CD4-positive, alpha-beta T cell (primary cell): Measurements from ENCODE around the gene HSPBAP1. TPM values are rescaled to one million over a fixed set of nuclear protein-coding genes. Genes with fewer than 3 reads are reported as not detected.
"Not testable (repeated sequence)": the region's sequence is repeated elsewhere in the genome, so short reads cannot be mapped to it uniquely, and the experiment has no call there.

Experiments
- ATAC-seq: fragments of 200-7000 bp; cut with Tn5 transposase; one replicate; pipeline ENCODE4 v1.10.0; 2022; ENCODE audit warnings: mild to moderate bottlenecking; ENCODE audit not compliant: poor library complexity
- CTCF ChIA-PET: fragments of 350-600 bp; sonication (Branson Sonifier 250); formaldehyde crosslinking; loops from one replicate; lab custom pipeline; 2021; ENCODE audit warnings: antibody characterized with exemption, inconsistent platforms; lab: Charles Lee
- POLR2A ChIA-PET: fragments of 350-600 bp; sonication (Branson Sonifier 250); formaldehyde crosslinking; loops from one replicate; lab custom pipeline; 2021; ENCODE audit warnings: antibody characterized with exemption, inconsistent platforms; lab: Charles Lee
- DNase-seq, 14 experiments: peaks; one replicate each; pipeline ENCODE4 v3.0.0-alpha.2; 2013 to 2020; ENCODE audit warnings: mixed read lengths in 2 of 14
- H3K27ac ChIP-seq, 2 donors: one replicate each; pipeline versions ENCODE4 v1.5.1 to v1.7.0; 2013; ENCODE audit warnings: low read length in 2 of 2, low read depth in 1 of 2, mild to moderate bottlenecking in 1 of 2
- H3K27me3 ChIP-seq, 2 experiments: 1 replicate in 1 of 2; 2 replicates in 1 of 2; pipeline versions ENCODE4 v1.6.1 to v1.7.0; 2013; ENCODE audit warnings: low read length in 2 of 2, control low read depth in 1 of 2, mild to moderate bottlenecking in 1 of 2, moderate library complexity in 1 of 2; ENCODE audit not compliant: insufficient read depth in 2 of 2, control insufficient read depth in 1 of 2
- H3K36me3 ChIP-seq: one replicate; pipeline ENCODE4 v1.6.1; 2013; ENCODE audit warnings: low read length, control low read depth; ENCODE audit not compliant: insufficient read depth
- H3K4me1 ChIP-seq: one replicate; pipeline ENCODE4 v1.6.1; 2013; ENCODE audit warnings: low read length, control low read depth; ENCODE audit not compliant: insufficient read depth
- H3K4me3 ChIP-seq: one replicate; pipeline ENCODE4 v1.5.1; 2013; ENCODE audit warnings: mild to moderate bottlenecking, low read length, moderate library complexity
- H3K9me3 ChIP-seq, 2 experiments: 1 replicate in 1 of 2; 2 replicates in 1 of 2; pipeline versions ENCODE4 v1.6.1 to v1.7.0; 2013; ENCODE audit warnings: low read length in 2 of 2, mild to moderate bottlenecking in 2 of 2, control low read depth in 1 of 2, moderate library complexity in 1 of 2; ENCODE audit not compliant: control insufficient read depth in 1 of 2, insufficient read depth in 1 of 2
- H3K27ac Mint-ChIP-seq: one replicate; pipeline ENCODE4 v1.8.0; 2020; ENCODE audit warnings: mixed read lengths
- H3K27me3 Mint-ChIP-seq: one replicate; pipeline ENCODE4 v1.8.0; 2021; ENCODE audit warnings: mixed read lengths
- H3K36me3 Mint-ChIP-seq: one replicate; pipeline ENCODE4 v1.8.0; 2021; ENCODE audit warnings: low read depth, mixed read lengths
- H3K4me1 Mint-ChIP-seq: one replicate; pipeline ENCODE4 v1.8.0; 2021; ENCODE audit warnings: low read depth, mixed read lengths
- H3K4me3 Mint-ChIP-seq: one replicate; pipeline ENCODE4 v1.8.0; 2020; ENCODE audit warnings: mild to moderate bottlenecking, mixed read lengths
- H3K9me3 Mint-ChIP-seq: one replicate; pipeline ENCODE4 v1.8.0; 2020; ENCODE audit warnings: mixed read lengths
- intact Hi-C, 2 experiments: fragments of 100-400 bp; cut with DNase I in 1 of 2; cut with micrococcal nuclease in 1 of 2; formaldehyde crosslinking; loops; one replicate each; pipeline versions ENCODE4 v1.15.1 to v1.9.0; 2023 to 2025; cut with DNase I, micrococcal nuclease
- total RNA-seq, 174 experiments: library from RNA in 2 of 174; stranded (reverse) in 2 of 174; gene quantifications; one replicate each; pipeline ENCODE4 v1.2.3 and lab custom pipeline; 2021 to 2026
- TF ChIP-seq, protein P1 (sequence below): fragments of 200-600 bp; IDR thresholded peaks from one replicate; pipeline ENCODE4 v1.8.0; 2022; ENCODE audit warnings: antibody characterized with exemption, mild to moderate bottlenecking

The HSPBAP1 gene
- total RNA-seq, 2 experiments from 2014 or later: 9.3 to 11.0 TPM

DNA sequence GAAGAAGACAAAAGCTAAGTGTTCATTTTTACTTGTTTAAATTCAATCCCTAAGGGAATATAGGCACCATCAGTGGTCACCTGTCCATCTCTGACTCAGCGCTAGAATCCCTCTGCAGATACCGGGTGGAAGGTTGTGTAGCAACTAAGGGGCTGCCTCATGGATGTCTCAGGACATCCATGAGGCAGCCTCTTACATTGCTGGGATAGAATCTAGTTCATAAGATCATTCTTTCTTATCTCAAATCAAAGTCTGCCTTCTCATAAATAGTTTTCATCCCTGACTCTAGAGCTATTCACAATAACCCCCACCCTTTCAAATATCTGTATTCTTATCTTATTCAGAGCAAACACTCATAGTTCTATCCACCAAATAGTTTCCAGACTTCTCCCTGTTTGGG is 38.1 kb downstream of the HSPBAP1 start:
- peaks cover 83% of the 10 kb centered on the region for H3K36me3 Mint-ChIP-seq
- no peak overlapping the region for H3K27ac Mint-ChIP-seq
- ATAC-seq: no peak
- no peak overlapping the region for H3K27ac ChIP-seq
- no peak overlapping the region for H3K4me3 Mint-ChIP-seq
- no peak overlapping the region for H3K4me3 ChIP-seq
- DNase-seq: no peak
- POLR2A ChIA-PET: no interaction called here
- H3K36me3 ChIP-seq: peaks cover 52% of the 10 kb centered on the region
- no peaks in the 10 kb centered on the region for H3K9me3 Mint-ChIP-seq
- CTCF ChIA-PET: interaction anchor here (0.7 to 1.2 kb wide), 5 partner anchors 11 to 482 kb away, joined by 3 to 4 read pairs (median 4); partner anchors contain the start of gene HSPBAP1
- TF ChIP-seq, protein P1, sequence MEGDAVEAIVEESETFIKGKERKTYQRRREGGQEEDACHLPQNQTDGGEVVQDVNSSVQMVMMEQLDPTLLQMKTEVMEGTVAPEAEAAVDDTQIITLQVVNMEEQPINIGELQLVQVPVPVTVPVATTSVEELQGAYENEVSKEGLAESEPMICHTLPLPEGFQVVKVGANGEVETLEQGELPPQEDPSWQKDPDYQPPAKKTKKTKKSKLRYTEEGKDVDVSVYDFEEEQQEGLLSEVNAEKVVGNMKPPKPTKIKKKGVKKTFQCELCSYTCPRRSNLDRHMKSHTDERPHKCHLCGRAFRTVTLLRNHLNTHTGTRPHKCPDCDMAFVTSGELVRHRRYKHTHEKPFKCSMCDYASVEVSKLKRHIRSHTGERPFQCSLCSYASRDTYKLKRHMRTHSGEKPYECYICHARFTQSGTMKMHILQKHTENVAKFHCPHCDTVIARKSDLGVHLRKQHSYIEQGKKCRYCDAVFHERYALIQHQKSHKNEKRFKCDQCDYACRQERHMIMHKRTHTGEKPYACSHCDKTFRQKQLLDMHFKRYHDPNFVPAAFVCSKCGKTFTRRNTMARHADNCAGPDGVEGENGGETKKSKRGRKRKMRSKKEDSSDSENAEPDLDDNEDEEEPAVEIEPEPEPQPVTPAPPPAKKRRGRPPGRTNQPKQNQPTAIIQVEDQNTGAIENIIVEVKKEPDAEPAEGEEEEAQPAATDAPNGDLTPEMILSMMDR: no peak
- H3K27me3 Mint-ChIP-seq: no peaks in the 10 kb centered on the region
- H3K4me1 Mint-ChIP-seq: no peaks in the 10 kb centered on the region
- H3K9me3 ChIP-seq: no peaks in the 10 kb centered on the region
- intact Hi-C loops: loop anchor here (2.0 to 10.0 kb wide), 2 partner anchors 269 to 273 kb away; partner anchors contain the start of gene SEMA5B (in 1 of the 2)
- no peaks in the 10 kb centered on the region for H3K4me1 ChIP-seq
- H3K27me3 ChIP-seq: no peaks in the 10 kb centered on the region

DNA sequence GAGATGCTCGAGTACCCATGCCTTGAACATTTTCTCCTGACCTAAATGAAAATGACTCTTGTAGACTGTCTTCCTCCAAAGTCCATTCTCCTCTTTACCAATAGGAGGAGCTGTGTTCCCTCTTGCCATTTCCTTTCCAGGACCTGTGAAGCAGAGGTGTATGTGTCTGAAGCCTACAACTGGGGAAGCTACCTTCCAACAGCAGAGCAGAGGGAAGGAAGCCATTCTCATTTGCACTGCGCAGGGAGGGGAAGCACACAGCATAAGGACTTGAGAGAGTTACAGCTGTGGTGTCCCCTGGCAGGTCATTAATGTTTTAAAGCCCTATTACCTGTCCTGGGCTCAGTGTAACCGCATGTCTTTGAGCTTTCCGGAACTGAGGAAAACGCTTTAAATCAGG is 38.7 kb downstream of the HSPBAP1 start:
- no peaks in the 10 kb centered on the region for H3K27me3 Mint-ChIP-seq
- no peaks in the 10 kb centered on the region for H3K4me1 ChIP-seq
- ATAC-seq (peak; percentile 70), DNase-seq (peak in 6 of 14 experiments; percentile 2 to 67 (median 34))
- no peak overlapping the region for H3K4me3 Mint-ChIP-seq
- ChIA-PET CTCF (interaction anchor here (0.6 to 1.2 kb wide), 5 partner anchors 11 to 1216 kb away, joined by 3 to 4 read pairs (median 4); partner anchors contain the start of gene HSPBAP1), POLR2A (no interaction called here)
- H3K27me3 ChIP-seq: no peaks in the 10 kb centered on the region
- intact Hi-C loops: loop anchor here (2.0 to 10.0 kb wide), 2 partner anchors 270 to 274 kb away; partner anchors contain the start of gene SEMA5B (in 1 of the 2)
- peaks cover 49% of the 10 kb centered on the region for H3K36me3 ChIP-seq
- H3K4me3 ChIP-seq: no peak overlapping the region
- H3K9me3 ChIP-seq: no peaks in the 10 kb centered on the region
- peaks cover 84% of the 10 kb centered on the region for H3K36me3 Mint-ChIP-seq
- no peak overlapping the region for H3K27ac Mint-ChIP-seq
- no peak overlapping the region for H3K27ac ChIP-seq
- TF ChIP-seq, protein P1: peak; percentile 74
- H3K9me3 Mint-ChIP-seq: no peaks in the 10 kb centered on the region
- H3K4me1 Mint-ChIP-seq: no peaks in the 10 kb centered on the region

DNA sequence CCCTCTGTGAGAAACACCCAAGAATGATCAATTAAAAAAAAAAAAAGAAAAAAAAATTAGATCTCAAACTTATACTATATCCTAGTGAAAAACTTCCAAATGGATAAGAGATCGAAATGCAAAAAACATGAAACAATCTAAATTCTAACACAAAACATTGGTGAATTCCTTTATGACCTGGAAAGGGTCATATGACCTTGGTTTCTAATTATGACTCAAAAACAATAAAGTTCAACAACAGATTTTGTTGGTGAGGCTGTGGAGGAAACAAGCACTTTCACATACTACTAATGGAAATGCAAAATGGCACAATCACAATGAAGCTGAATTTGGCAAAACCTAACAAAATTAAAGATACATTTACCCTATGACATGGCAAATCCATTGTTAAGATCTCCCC is 45.3 kb downstream of the HSPBAP1 start:
- H3K36me3 ChIP-seq: peaks cover 26% of the 10 kb centered on the region
- H3K27me3 ChIP-seq: no peaks in the 10 kb centered on the region
- TF ChIP-seq, protein P1: no peak
- ATAC-seq (no peak), DNase-seq (no peak)
- POLR2A ChIA-PET: no interaction called here
- Mint-ChIP-seq H3K27me3 (no peaks in the 10 kb centered on the region), H3K4me1 (no peaks in the 10 kb centered on the region), H3K36me3 (peaks cover 68% of the 10 kb centered on the region), H3K9me3 (no peaks in the 10 kb centered on the region), H3K4me3 (no peak overlapping the region), H3K27ac (no peak overlapping the region)
- CTCF ChIA-PET: no interaction called here
- H3K27ac ChIP-seq: no peak overlapping the region
- no peaks in the 10 kb centered on the region for H3K4me1 ChIP-seq
- intact Hi-C loops: no loop called here
- H3K9me3 ChIP-seq: no peaks in the 10 kb centered on the region
- no peak overlapping the region for H3K4me3 ChIP-seq

DNA sequence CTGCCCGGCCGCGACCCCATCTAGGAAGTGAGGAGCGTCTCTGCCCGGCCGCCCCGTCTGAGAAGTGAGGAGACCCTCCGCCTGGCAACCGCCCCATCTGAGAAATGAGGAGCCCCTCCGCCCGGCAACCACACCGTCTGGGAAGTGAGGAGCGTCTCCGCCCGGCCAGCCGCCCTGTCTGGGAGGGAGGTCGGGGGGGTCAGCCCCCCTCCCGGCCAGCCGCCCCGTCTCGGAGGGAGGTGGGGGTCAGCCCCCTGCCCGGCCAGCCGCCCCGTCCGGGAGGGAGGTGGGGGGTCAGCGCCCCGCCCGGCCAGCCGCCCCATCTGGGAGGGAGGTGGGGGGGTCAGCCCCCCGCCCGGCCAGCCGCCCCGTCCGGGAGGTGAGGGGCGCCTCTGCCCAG is 46.3 kb downstream of the HSPBAP1 start:
- POLR2A ChIA-PET, H3K9me3 Mint-ChIP-seq, H3K4me1 Mint-ChIP-seq, DNase-seq, H3K9me3 ChIP-seq, H3K27me3 Mint-ChIP-seq, CTCF ChIA-PET, H3K27ac ChIP-seq, H3K4me3 ChIP-seq, ATAC-seq, H3K27me3 ChIP-seq, H3K27ac Mint-ChIP-seq, H3K4me1 ChIP-seq, intact Hi-C loops, H3K4me3 Mint-ChIP-seq: not testable (repeated sequence)
- H3K36me3 Mint-ChIP-seq: peaks cover 69% of the 10 kb centered on the region
- H3K36me3 ChIP-seq: peaks cover 23% of the 10 kb centered on the region
